HG03521 (cell line): ENCODE results near the gene MPC2.
A peak's percentile ranks its signal among the peaks of the same experiment; 100 is the strongest.

Experiments
- ATAC-seq: cut with Tn5 transposase; IDR thresholded peaks from one replicate; pipeline ENCODE4 v1.9.1; 2021; ENCODE audit warnings: mild to moderate bottlenecking, moderate library complexity; ENCODE audit not compliant: unreplicated experiment

MPC2 gene

GRCh38 chr1:167936930-167937708 lies at the start of gene MPC2:
TSS of gene MPC2 (minus strand) at chr1:167937072. CDS start at chr1:167935841, 1,231 bp downstream.
- peak; percentile 21 for ATAC-seq

GRCh38 chr1:167984886-167985489 lies 48.1 kb upstream of the MPC2 start:
- ATAC-seq = no peak

GRCh38 chr1:167983797-167984420 lies 47.0 kb upstream of the MPC2 start:
- ATAC-seq = no peak

GRCh38 chr1:167981933-167982332 lies 45.1 kb upstream of the MPC2 start:
- no peak for ATAC-seq

- no peak for ATAC-seq
Observed at GRCh38 chr1:167977245-167977644, 40.4 kb upstream of the MPC2 start.

- ATAC-seq = no peak
Observed at GRCh38 chr1:167974698-167975097, 37.8 kb upstream of the MPC2 start.

GRCh38 chr1:167973832-167974231 lies 37.0 kb upstream of the MPC2 start:
- ATAC-seq = no peak

- ATAC-seq = no peak
Observed at GRCh38 chr1:167968569-167968968, 31.7 kb upstream of the MPC2 start.

- ATAC-seq = no peak
Observed at GRCh38 chr1:167966050-167966449, 29.2 kb upstream of the MPC2 start.

GRCh38 chr1:167964646-167965045 lies 27.8 kb upstream of the MPC2 start:
- ATAC-seq = no peak

- no peak for ATAC-seq
Observed at GRCh38 chr1:167957710-167958109, 20.8 kb upstream of the MPC2 start.

GRCh38 chr1:167955915-167956314 lies 19.0 kb upstream of the MPC2 start:
- no peak for ATAC-seq

GRCh38 chr1:167950569-167950968 lies 13.7 kb upstream of the MPC2 start:
- ATAC-seq = no peak

GRCh38 chr1:167949785-167950184 lies 12.9 kb upstream of the MPC2 start:
- no peak for ATAC-seq

GRCh38 chr1:167947733-167948132 lies 10.9 kb upstream of the MPC2 start:
- no peak for ATAC-seq

GRCh38 chr1:167943541-167943940 lies 6.7 kb upstream of the MPC2 start:
- no peak for ATAC-seq

GRCh38 chr1:167940264-167940663 lies 3.4 kb upstream of the MPC2 start:
- ATAC-seq = no peak

- ATAC-seq = no peak
Observed at GRCh38 chr1:167938080-167938636, 1.3 kb upstream of the MPC2 start.

GRCh38 chr1:167937709-167938010 lies 788 bp upstream of the MPC2 start:
- ATAC-seq = no peak

- peak; percentile 73 for ATAC-seq
Observed at GRCh38 chr1:167936068-167936929, 573 bp downstream of the MPC2 start, which contains the start of gene DCAF6. TSS of gene DCAF6 (plus strand) at chr1:167936683. CDS start at chr1:167936912, 229 bp downstream.
